HepG2 (cell line): ENCODE measurements around the gene GPS1. TPM values are rescaled to one million over a fixed set of nuclear protein-coding genes. Genes with fewer than 3 reads are reported as not detected.

Experiments used
- AHR ChIP-seq: IDR thresholded peaks from 2 replicates; pipeline ENCODE4 v1.6.1; 2018; ENCODE audit warnings: missing genetic modification reagents, missing compliant biosample characterization
- ATF1 ChIP-seq: IDR thresholded peaks from 2 replicates; pipeline ENCODE4 v1.6.1; 2016; ENCODE audit warnings: mild to moderate bottlenecking, control low read depth
- CREM ChIP-seq, 2 experiments: sonication (generic) in 1 of 2; formaldehyde crosslinking in 1 of 2; IDR thresholded peaks; 2 replicates each; pipeline versions ENCODE4 v1.4.0 to v1.6.1; 2016 to 2020; ENCODE audit warnings: antibody characterized with exemption in 1 of 2, mild to moderate bottlenecking in 1 of 2, missing genetic modification reagents in 1 of 2
- HCFC1 ChIP-seq: fragments of 150-350 bp; IDR thresholded peaks from 2 replicates; pipeline ENCODE4 v1.6.1; 2014; ENCODE audit warnings: low read depth, low read length
- HNRNPLL ChIP-seq: fragments of 200-400 bp; formaldehyde crosslinking; IDR thresholded peaks from 2 replicates; pipeline ENCODE4 v1.6.1; 2017; ENCODE audit warnings: mild to moderate bottlenecking, low read depth, low read length; ENCODE audit not compliant: poor library complexity, severe bottlenecking
- IRF9 ChIP-seq: sonication (generic); formaldehyde crosslinking; IDR thresholded peaks from 2 replicates; pipeline ENCODE4 v1.8.0; 2022; ENCODE audit warnings: missing genetic modification reagents, mild to moderate bottlenecking, borderline replicate concordance
- ISX ChIP-seq: sonication (generic); formaldehyde crosslinking; conservative IDR thresholded peaks from 2 replicates; pipeline ENCODE4 v1.5.0; 2020; ENCODE audit warnings: missing genetic modification reagents
- JDP2 ChIP-seq: sonication (generic); formaldehyde crosslinking; IDR thresholded peaks from 2 replicates; pipeline ENCODE4 v1.8.1; 2022; ENCODE audit warnings: missing genetic modification reagents, borderline replicate concordance
- KLF13 ChIP-seq: sonication (generic); formaldehyde crosslinking; IDR thresholded peaks from 2 replicates; pipeline ENCODE4 v1.4.0; 2020; ENCODE audit warnings: mild to moderate bottlenecking, missing genetic modification reagents
- MAF1 ChIP-seq: sonication (generic); formaldehyde crosslinking; IDR thresholded peaks from 2 replicates; pipeline ENCODE4 v1.5.0; 2020; ENCODE audit warnings: missing genetic modification reagents, borderline replicate concordance
- ONECUT2 ChIP-seq: sonication (generic); formaldehyde crosslinking; IDR thresholded peaks from 2 replicates; pipeline ENCODE4 v1.4.0; 2020; ENCODE audit warnings: missing genetic modification reagents
- POLR2AphosphoS2 ChIP-seq: IDR thresholded peaks from 2 replicates; pipeline ENCODE4 v1.6.1; 2011; ENCODE audit warnings: low read depth, low read length, improper control_type of control experiment
- SCMH1 ChIP-seq: sonication (generic); formaldehyde crosslinking; IDR thresholded peaks from 2 replicates; pipeline ENCODE4 v1.9.0; 2021; ENCODE audit warnings: missing genetic modification reagents, mild to moderate bottlenecking, borderline replicate concordance
- SETDB1 ChIP-seq: sonication (generic); formaldehyde crosslinking; IDR thresholded peaks from 2 replicates; pipeline ENCODE4 v1.5.1; 2020; ENCODE audit warnings: missing genetic modification reagents, mild to moderate bottlenecking, borderline replicate concordance
- SP5 ChIP-seq: IDR thresholded peaks from 2 replicates; pipeline ENCODE4 v1.6.1; 2016; ENCODE audit warnings: low read depth, borderline replicate concordance
- ZNF230 ChIP-seq: sonication (generic); formaldehyde crosslinking; IDR thresholded peaks from 2 replicates; pipeline ENCODE4 v1.4.0; 2020; ENCODE audit warnings: mild to moderate bottlenecking, missing genetic modification reagents
- ZNF264 ChIP-seq: sonication (generic); formaldehyde crosslinking; IDR thresholded peaks from 2 replicates; pipeline ENCODE4 v1.4.0; 2020; ENCODE audit warnings: missing genetic modification reagents
- ZNF30 ChIP-seq: sonication (generic); formaldehyde crosslinking; IDR thresholded peaks from 2 replicates; pipeline ENCODE4 v1.5.0; 2020; ENCODE audit warnings: mild to moderate bottlenecking, missing genetic modification reagents
- ZNF317 ChIP-seq: sonication (generic); formaldehyde crosslinking; IDR thresholded peaks from 2 replicates; pipeline ENCODE4 v1.5.0; 2020; ENCODE audit warnings: mild to moderate bottlenecking, missing genetic modification reagents
- ZNF331 ChIP-seq: sonication (generic); formaldehyde crosslinking; IDR thresholded peaks from 2 replicates; pipeline ENCODE4 v1.4.0; 2020; ENCODE audit warnings: missing genetic modification reagents
- ZNF362 ChIP-seq: sonication (generic); formaldehyde crosslinking; IDR thresholded peaks from 2 replicates; pipeline ENCODE4 v1.4.0; 2020; ENCODE audit warnings: missing genetic modification reagents, mild to moderate bottlenecking, borderline replicate concordance
- ZNF605 ChIP-seq: sonication (generic); formaldehyde crosslinking; IDR thresholded peaks from 2 replicates; pipeline ENCODE4 v1.8.0; 2022; ENCODE audit warnings: mild to moderate bottlenecking, missing genetic modification reagents
- ZNF816 ChIP-seq: sonication (generic); formaldehyde crosslinking; IDR thresholded peaks from 2 replicates; pipeline ENCODE4 v1.8.0; 2022; ENCODE audit warnings: missing genetic modification reagents, mild to moderate bottlenecking, borderline replicate concordance
- ZUFSP ChIP-seq: sonication (generic); formaldehyde crosslinking; IDR thresholded peaks from 2 replicates; pipeline ENCODE4 v1.9.0; 2021; ENCODE audit warnings: missing genetic modification reagents, mild to moderate bottlenecking, borderline replicate concordance
- polyA plus RNA-seq, 8 experiments: library from polyadenylated mRNA; depleted of rRNA in 3 of 8; stranded (reverse) in 7 of 8; unstranded in 1 of 8; fragments of >200 nt; fragmentation: Illumina TruSeq in 4 of 8; extraction: Trizol in 4 of 8; gene quantifications; 2 replicates each; pipeline versions ENCODE4 v1.2.1 to v1.2.3, GENCODE V29; 2011 to 2016; ENCODE audit warnings: low read depth in 4 of 8, missing spikeins in 1 of 8, mixed read lengths in 1 of 8; ENCODE audit not compliant: insufficient read depth in 1 of 8
- total RNA-seq, 5 experiments: library from RNA; depleted of rRNA; stranded (reverse); fragments of >200 nt; fragmentation: Illumina TruSeq; extraction: Trizol; gene quantifications; 2 replicates each; pipeline ENCODE4 v1.2.3, GENCODE V29; 2016; ENCODE audit warnings: low read depth in 1 of 5
- TF ChIP-seq, protein P1 (sequence below): sonication (generic); formaldehyde crosslinking; IDR thresholded peaks from 2 replicates; pipeline ENCODE4 v1.8.0; 2022; ENCODE audit warnings: mild to moderate bottlenecking, missing genetic modification reagents

GPS1 gene
- total and polyA plus RNA-seq, 2 of the 13 experiments (the other 11 are each of a cell fraction or from before 2014, with no cell fraction given) = 124 to 128 TPM

DNA sequence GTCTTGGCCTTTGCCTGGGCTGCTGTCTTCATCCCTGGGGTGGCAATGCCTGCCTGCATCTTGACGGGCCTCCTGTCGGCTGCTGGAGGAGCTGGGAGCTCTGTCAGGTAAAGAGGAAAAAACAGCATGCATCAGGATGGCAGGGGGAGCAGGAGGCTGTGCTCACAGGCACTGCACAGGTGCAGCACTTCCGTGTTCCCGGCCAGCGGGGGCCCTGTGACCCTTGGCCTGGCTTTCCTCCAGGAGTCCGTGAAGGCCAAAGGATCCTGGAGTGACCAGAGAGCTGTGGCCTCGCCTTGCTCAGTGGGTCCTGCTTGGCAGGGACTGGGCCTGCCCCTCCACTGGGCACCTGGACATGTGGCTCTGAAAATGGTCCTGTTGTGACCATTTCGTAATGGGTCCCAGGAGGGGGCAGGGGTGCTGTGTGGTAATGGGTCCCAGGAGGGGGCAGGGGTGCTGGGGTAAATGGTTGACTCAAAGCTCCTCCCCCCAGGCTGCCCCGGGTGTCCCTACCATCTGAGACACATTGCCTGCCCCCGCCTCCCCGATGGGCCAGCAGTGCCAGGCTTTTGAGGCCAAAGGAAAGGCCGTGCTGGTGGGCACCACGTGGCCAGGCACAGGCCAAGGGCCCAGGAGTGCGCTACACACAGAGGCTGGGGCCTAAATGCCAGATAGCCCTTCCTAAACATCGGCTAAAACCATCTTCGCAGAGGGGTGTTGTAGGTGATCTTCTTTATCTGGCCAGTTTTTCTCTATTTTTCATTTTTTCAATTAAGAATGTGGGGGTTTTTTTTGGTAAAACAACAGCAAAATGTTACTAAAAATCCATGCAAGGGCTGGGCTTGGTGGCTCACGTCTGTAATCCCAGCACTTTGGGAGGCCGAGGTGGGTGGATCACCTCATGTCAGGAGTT is 50.3 kb downstream of the GPS1 start (continued):
- TF ChIP-seq ZNF317 (CRISPR knock-in tag) (no peak), ZNF30 (no peak), HNRNPLL (peak; percentile 37), ZNF264 (CRISPR knock-in tag) (no peak), ZNF605 (CRISPR knock-in tag) (no peak; the same call in none of the 2 replicates), SCMH1 (CRISPR knock-in tag) (no peak), ZNF362 (peak; percentile 89), POLR2AphosphoS2 (no peak), IRF9 (no peak), ATF1 (no peak), JDP2 (CRISPR knock-in tag) (no peak), HCFC1 (peak; percentile 14; the same call in 1 of the 2 replicates), ZNF331 (CRISPR knock-in tag) (peak; percentile 76), ZNF816 (CRISPR knock-in tag) (0 out of 2 replicates have a peak, but pooled peaks have one; percentile 74), CREM (IDR thresholded peaks at IDR 0.05) (peak; percentile 46; the same call in 1 of the 2 replicates), CREM (CRISPR knock-in tag; IDR thresholded peaks at IDR 0.05) (no peak), ZNF230 (0 out of 2 replicates have a peak, but pooled peaks have one; percentile 28), SP5 (peak; percentile 75), SETDB1 (CRISPR knock-in tag) (no peak), MAF1 (no peak), ZUFSP (CRISPR knock-in tag) (no peak), AHR (no peak; the same call in 1 of the 2 replicates), ONECUT2 (CRISPR knock-in tag) (no peak), ISX (CRISPR knock-in tag) (no peak), KLF13 (CRISPR knock-in tag) (no peak; the same call in 1 of the 2 replicates)
- TF ChIP-seq, protein P1, sequence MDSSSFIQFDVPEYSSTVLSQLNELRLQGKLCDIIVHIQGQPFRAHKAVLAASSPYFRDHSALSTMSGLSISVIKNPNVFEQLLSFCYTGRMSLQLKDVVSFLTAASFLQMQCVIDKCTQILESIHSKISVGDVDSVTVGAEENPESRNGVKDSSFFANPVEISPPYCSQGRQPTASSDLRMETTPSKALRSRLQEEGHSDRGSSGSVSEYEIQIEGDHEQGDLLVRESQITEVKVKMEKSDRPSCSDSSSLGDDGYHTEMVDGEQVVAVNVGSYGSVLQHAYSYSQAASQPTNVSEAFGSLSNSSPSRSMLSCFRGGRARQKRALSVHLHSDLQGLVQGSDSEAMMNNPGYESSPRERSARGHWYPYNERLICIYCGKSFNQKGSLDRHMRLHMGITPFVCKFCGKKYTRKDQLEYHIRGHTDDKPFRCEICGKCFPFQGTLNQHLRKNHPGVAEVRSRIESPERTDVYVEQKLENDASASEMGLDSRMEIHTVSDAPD (CRISPR knock-in tag) = peak; percentile 96
